NCI-H446 treated with DMSO at 0.1 percent for 48 hours (cell line): ENCODE measurements around the gene TLN1.

Experiments
- DNase-seq: peaks from one replicate; lab custom pipeline; 2025; lab: John Stamatoyannopoulos, UW

Gene TLN1

GRCh38 chr9:35661756-35662350 lies 70.1 kb downstream of the TLN1 start:
- DNase-seq: no peak

GRCh38 chr9:35660966-35661415 lies 71.0 kb downstream of the TLN1 start:
- DNase-seq: no peak

- no peak for DNase-seq
Observed at GRCh38 chr9:35659340-35659739, 72.7 kb downstream of the TLN1 start.

GRCh38 chr9:35658968-35659220 lies 73.1 kb downstream of the TLN1 start:
- no peak for DNase-seq

- peak; percentile 89 for DNase-seq
Observed at GRCh38 chr9:35658137-35658967, 73.6 kb downstream of the TLN1 start, which contains the start of gene CCDC107. CCDC107 (plus strand) TSS chr9:35658292; CDS start chr9:35658380, 88 bp downstream.

- peak; percentile 99 for DNase-seq
Observed at GRCh38 chr9:35657546-35658136, 74.4 kb downstream of the TLN1 start, which contains the start of gene RMRP. RMRP (minus strand) TSS chr9:35658019.

- no peak for DNase-seq
Observed at GRCh38 chr9:35656831-35657545, 75.0 kb downstream of the TLN1 start.

- no peak for DNase-seq
Observed at GRCh38 chr9:35656348-35656747, 75.6 kb downstream of the TLN1 start.

- DNase-seq: no peak
Observed at GRCh38 chr9:35653611-35654010, 78.4 kb downstream of the TLN1 start.

GRCh38 chr9:35652829-35653209 lies 79.2 kb downstream of the TLN1 start:
- DNase-seq: no peak

- no peak for DNase-seq
Observed at GRCh38 chr9:35651956-35652828, 79.8 kb downstream of the TLN1 start.

GRCh38 chr9:35650341-35651158 lies 81.4 kb downstream of the TLN1 start, which contains the start of gene SIT1:
SIT1 (minus strand) TSS chr9:35650931; CDS start chr9:35650853, 78 bp downstream.
- DNase-seq: no peak

- DNase-seq: no peak
Observed at GRCh38 chr9:35649431-35650340, 82.3 kb downstream of the TLN1 start.
